HuH-7.5 (cell line): ENCODE measurements around the gene COX4I2.
"Not testable (repeated sequence)": the region's sequence is repeated elsewhere in the genome, so short reads cannot be mapped to it uniquely, and the experiment has no call there.

Experiments
- DNase-seq: peaks from one replicate; pipeline ENCODE4 v3.0.0; 2011; ENCODE audit warnings: low spot score

The COX4I2 gene

DNA sequence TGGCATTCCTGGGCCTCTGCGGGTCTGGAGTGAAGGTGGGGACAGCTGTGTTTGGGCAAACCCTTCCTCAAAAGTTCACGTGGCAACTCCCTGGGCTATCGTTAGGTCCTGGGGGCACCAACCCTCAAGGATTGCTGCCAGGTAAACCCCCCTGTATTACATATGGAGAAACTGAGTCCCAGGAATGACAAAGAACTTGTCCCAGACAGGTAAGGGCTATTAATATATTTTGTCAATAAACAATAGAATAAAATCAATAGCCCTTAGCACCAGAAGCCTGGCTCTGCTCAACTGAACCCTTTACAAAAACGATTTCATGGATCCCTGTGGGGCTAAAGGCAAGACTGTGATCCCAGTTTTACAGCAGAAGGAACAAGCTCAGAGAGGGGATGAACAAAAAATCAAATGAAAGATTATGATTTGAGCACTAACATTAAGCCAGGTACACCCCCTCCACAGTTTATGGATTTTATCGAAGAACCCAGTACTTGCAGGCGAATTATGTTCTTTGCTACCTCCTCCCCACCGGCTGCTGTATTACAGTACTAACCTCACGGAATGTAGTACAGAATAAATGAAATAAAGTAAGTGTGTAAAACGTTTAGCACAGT, 30.0 kb upstream of the COX4I2 start:
- DNase-seq = no peak

DNA sequence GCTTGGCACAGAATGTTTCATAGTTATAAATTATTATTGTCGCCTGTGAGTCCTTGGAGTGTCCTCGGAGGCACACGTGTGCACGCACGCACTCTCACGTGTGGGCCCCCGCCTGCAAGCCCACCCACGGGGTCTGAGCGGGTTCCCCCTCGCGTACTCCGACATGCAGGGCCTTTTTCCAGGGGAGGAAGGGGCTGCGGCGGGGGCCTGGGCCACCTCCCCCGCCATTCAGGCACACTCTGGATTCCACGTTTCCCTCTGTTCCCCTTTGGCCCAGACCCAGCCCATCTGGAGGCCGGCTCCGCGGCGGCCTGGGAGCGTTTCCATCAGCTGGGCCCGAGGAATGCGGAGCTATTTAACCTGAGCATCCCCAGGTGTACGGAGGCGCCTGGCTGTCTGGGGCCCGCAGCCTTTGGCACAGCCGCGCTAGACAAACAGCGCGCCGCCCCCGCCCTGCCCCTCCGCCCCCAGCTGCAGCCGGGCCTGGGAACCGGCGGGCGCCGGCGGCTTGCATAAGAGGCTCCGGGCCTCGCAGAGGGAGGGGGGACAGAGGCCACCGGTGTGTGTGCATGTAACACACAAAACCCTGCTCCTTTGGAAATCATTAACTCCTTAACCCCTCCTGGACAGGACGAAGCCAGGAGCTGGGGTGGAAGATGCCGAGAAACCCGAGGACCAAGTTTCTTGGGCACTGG, 29.3 kb upstream of the COX4I2 start:
- peak; percentile 96 for DNase-seq

DNA sequence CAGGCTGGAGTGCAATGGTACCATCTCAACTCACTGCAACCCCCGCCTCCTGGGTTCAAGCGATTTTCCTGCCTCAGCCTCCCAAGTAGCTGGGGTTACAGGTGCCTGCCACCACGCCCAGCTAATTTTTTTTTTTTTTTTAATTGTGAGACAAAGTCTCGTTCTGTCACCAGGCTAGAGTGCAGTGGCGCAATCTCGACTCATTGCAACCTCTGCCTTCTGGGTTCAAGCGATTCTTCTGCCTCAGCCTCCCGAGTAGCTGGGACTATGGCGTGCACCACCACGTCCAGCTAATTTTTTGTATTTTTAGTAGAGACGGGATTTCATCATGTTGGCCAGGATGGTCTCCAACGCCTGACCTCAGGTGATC, 25.5 kb upstream of the COX4I2 start:
- DNase-seq = not testable (repeated sequence)

DNA sequence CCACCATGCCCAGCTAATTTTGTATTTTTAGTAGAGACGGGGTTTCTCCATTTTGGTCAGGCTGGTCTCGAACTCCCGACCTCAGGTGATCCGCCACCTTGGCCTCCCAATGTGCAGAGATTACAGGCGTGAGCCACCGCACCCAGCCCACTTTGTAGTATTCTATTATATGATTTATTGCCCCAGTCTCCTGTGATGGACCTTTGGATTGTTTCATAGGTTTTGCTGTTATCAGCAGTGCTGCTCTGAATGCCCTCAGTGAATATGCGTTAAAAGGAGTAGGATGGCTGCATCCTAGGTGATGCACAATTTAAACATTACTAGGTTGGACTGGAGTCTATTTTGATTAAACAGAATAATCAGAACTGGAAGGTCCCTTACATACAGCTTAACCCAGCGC, 22.3 kb upstream of the COX4I2 start:
- no peak for DNase-seq

DNA sequence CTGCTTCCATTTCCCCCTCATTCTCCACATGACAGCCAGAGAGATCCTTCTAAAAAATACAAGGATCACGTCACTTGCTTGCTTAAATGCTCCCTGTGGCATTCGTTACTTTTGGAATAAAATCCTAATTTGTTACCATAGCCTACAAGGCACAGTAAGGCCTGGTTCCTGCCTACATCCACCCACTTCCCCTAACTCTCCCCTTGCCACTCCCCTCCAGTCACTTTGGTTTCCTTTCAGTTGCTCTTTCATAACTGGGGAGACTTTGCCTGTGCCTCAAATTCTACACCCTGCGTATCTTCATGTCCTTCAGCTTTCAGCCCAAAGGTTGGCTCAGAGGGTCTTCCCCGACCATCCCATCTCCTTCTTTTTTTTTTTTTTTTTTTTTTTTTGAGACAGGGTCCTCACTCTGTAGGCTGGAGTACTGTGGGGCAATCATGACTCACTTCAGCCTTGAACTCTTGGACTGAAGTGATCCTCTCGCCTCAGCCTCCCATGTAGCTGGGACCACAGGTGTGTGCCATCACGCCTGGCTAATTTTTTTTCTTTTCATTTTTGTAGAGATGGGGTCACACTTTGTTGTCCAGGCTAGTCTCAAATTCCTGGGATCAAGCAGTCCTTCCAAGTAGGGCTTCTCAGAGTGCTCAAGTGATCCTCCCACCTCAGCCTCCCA, 20.1 kb upstream of the COX4I2 start:
- DNase-seq = no peak

DNA sequence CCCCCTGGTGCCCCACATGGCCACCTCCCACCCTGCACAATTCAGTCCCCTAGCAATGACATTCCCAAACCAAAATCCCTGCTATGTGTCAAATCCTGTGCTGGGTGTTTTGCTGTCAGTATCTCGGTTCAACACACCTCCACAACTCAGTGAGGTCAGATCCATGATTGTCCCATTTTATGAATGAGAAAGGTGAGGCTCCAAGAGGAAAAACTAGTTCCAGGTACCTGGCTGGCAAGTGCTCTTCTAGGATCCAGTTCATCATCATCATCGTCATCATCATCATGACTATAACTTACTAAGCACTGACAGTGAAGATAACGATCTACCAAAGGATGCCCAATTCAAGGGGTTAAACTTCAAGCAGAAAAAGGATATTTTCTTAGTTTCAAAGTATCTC, 17.5 kb upstream of the COX4I2 start:
- DNase-seq = no peak

DNA sequence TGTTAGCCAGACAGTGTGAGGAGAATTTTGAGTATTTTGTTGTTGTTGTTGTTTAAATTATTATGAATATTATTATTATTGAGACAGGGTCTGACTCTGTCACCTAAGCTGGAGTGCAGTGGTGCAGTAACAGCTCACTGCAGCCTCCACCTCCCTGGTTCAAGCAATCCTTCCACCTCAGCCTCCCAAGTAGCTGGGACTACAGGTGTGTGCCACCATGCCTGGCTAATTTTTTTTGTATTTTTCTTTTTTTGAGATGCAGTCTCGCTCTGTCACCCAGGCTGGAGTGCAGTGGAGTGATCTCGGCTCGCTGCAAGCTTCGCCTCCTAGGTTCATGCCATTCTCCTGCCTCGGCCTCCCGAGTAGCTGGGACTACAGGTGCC, 14.6 kb upstream of the COX4I2 start:
- not testable (repeated sequence) for DNase-seq

DNA sequence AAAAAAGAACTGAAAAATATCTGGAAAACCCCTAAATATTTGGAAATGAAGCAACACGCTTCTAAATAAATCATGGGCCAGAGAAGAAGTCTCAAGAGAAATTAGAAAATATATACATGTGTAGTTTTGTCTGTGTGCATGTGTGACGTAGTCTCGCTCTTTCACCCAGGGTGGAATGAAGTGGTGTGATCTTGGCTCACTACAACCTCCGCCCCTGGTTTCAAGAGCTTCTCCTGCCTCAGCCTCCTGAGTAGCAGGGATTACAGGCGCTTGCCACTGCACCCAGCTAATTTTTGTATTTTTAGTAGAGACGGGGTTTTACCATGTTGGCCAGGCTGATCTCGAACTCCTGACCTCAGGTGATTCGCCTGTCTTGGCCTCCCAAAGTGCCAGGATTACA, 11.2 kb upstream of the COX4I2 start:
- DNase-seq = not testable (repeated sequence)

DNA sequence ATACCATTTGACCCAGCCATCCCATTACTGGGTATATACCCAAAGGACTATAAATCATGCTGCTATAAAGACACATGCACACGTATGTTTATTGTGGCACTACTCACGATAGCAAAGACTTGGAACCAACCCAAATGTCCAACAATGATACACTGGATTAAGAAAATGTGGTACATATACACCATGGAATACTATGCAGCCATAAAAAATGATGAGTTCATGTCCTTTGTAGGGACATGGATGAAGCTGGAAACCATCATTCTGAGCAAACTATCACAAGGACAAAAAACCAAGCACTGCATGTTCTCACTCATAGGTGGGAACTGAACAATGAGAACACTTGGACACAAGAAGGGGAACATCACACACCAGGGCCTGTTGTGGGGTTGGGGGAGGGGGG, 9.7 kb upstream of the COX4I2 start:
- not testable (repeated sequence) for DNase-seq

DNA sequence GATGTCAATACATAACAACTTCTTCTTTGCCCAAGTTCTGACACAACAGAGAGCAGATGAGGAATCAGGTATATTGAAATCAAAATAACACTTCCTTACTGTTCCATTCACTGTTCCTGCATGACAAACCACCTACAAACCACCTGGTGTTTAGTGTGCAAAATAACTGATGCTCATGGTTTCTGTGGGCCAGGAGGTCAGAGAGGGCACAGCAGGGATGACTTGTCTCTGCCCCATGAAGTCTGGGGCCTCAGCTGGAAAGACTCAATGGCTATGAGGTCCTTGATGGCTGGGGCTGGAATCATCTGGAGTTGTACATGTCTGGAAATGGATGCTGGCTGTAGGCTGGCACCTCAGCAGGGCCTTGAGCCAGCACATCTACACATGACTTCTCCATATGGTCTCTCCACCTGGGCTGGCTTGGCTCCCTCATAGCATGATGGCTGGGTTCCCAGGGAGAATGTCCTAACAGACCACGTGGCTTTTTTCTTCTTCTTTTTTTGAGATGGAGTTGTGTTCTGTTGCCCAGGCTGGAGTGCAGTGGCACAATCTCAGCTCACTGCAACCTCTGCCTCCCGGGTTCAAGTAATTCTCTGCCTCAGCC, 7.4 kb upstream of the COX4I2 start:
- no peak for DNase-seq

DNA sequence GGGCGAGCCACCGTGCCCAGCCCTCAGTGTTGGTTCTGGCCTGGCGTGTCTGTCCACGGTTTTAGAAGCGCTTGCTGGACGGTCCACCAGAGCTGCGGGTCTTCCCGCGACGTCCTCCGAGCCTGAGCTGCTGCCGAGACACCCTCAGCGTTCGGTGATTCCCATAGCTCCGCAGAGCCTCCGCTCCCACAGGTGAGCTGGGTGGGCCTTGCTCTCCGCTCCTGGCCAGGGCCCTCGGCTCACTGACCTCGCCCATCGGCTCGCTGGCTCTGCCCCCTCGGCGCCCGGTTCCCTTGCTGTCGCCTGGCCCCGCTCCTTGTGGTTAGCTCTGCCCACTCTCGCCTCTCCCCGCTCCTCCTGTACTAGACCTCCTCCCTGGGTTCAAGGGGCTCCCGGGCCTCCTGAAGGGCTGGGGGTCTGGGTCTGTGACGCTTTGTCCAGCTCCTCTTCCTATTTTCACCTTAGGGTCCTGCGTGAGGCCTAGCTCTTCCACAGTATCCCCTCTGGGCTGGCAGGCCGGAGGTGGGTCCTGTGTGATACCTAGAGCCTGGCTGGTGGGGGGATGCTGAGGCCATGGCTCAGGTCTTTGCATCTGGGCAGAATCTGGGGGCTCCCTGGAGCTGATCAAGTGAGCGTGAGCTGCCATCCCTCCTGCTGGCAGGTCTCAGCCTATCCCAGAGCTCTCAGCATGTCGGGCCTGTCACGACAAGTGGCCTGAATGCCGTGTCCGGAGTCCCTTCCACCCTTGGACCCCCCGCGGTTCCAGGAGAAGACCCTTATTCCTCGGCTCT, 5.0 kb upstream of the COX4I2 start:
- no peak for DNase-seq

DNA sequence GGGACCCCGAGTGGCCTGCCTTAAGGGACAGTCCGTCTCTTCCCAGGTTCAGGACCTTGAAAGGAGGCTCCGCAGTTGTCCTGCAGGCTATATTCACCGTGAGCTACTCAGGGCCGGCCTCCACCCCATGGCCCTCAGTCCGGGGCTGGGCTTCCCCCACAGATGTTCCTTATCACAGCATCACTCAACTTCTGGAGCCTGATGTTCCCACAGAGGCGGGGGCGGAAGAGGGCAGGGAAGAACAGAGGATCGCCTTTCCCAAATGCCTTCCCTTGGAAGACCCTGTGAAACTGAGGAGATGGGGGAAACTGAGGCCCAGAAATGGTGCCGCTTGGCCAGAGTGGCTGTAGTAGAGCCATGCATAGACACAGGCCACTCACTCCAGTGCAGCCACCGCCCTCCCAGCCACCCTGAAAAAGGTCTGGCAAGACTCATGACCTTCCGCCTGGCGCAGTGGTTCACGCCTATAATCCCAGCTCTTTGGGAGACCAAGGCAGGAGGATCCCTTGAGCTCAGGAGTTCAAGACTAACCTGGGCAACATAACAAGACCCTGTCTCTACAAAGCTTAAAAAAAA, 4.3 kb upstream of the COX4I2 start:
- DNase-seq = no peak

DNA sequence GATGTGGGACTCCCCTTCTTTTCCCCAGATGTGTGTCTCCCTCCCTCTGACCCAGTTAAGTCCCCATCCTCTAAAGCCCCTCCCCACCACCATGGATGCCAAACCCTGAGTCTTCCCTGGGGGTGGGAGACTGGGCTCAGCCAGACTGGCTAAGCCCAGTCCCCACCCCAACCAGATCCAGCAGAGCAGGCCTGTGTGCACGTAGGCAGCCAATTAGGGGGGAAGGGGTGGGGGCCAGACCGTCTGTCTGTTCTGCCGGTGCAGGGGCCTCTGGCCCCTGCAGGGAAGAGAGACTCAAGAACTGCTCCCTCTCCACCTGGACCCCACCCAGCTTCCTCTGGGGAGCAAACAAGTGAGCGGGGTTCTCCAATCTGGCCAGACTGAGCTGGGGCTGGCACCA, 605 bp downstream of the COX4I2 start:
- no peak for DNase-seq

DNA sequence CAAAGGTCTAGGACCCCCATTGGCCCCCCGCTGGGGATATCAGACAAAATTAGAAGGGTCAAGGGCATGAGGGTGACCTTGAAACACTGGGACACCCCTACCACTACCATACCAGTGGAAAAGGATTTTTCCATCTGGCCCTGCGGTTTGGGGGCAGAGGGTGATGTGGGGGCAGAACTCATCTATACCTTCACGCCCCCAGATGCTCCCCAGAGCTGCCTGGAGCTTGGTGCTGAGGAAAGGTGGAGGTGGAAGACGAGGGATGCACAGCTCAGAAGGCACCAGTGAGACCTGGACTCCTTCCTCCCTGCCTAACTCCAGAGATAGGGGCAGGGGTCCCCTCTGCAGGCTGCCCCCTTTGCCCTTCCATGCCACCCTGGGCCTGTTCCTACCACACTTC, 1.1 kb downstream of the COX4I2 start:
- no peak for DNase-seq

DNA sequence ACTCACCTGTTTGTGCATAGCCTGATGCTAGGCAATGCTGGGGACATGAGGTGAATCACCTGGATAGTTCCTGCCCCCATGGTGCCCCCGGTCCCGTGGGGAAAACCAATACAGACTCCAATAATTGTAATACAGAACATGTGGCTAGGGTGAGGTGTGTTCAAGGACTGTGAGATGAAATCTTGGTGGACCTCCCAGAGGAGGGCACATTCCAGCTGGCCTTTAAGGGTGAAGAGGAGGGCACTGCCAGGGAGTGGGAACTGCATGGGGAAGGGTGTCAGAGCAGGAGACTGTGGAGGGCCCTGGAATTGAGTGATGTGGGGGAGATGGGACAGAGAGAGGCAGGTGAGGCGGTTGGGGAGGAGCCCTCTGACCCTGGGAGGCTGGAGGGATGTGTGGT, 2.5 kb downstream of the COX4I2 start:
- no peak for DNase-seq

DNA sequence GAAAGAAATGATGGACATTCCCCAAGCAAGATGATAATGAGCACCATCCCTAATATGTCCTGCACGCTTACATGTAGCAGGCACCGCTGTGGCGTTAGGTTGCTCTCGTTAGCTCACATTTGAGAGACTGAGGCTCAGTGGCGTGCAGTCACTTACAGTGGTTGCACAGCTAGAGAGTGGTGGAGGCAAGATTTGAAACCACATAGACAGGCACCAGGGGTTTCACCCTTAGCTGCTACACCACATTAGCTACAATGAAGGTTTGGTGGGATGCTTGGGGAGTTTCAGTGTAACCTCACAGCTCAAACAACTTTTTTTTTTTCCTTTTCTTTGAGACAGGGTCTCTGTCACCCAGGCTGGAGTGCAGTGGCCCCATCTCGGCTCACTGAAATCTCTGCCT, 3.7 kb downstream of the COX4I2 start:
- no peak for DNase-seq

DNA sequence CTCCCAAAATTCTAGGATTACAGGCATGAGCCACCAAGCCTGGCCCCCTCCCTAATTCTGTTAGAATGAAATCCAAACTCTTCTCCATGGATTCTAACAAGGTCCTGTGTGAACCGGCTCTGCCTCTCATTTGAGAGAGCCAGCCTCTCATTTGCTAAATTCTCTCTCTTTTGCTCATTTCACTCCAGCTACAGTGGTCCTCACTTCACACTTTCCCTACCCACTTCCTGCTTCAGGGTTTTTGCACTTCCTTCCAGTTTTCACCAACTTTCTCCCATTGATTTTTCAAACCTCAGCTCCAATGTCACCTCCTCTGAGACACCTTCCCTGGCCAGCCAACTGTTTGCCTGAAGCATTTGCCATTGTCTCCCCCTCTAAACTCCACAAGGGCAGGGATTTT, 5.1 kb downstream of the COX4I2 start:
- DNase-seq = no peak

DNA sequence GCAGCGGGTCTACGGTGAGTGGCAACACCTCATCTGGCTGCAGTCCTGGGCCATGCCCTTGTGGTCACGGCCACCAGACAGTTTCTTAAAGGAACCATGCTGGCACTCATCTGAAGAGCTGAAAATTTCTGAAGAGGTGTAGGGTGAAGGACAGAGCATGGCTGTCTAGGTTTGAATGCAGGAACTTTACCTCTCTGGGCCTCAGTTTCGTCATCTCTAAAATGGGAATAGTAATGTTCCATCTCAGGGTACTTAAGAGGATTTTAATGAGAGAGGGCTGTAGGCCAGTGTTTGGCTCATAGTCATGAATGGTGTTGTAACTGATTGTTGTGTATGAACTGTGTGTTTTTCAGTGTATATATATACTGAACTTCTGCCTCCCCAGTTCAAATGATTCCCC, 5.8 kb downstream of the COX4I2 start:
- DNase-seq = no peak

DNA sequence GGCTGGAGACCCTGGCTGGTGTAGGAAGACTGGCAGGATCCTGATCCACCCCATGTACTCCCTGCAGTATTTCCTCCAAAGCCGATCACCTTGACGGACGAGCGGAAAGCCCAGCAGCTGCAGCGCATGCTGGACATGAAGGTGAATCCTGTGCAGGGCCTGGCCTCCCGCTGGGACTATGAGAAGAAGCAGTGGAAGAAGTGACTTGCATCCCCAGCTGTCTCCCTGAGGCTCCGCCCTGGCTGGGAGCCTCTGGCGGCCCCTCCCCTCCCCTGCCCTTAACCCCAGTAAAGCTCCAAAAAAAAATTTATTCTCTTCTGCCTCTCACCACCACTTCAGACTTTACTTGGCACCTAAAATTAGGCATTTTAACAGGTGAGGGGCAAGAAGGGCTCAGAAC, 7.0 kb downstream of the COX4I2 start:
- no peak for DNase-seq

DNA sequence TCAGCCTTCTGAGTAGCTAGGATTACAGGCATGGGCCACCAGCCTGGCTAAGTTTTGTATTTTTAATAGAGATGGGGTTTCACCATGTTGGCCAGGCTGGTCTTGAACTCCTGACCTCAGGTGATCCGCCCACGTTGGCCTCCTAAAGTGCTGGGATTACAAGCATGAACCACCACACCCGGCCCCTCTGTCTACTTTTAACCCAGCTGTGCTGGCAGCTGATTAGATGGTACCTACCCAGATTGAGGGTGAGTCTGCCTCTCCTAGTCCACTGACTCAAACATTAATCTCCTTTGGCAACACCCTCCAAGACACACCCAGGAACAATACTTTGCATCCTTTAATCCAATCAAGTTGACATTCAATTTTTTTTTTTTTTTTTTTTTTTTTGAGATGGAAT, 10.4 kb downstream of the COX4I2 start:
- not testable (repeated sequence) for DNase-seq

DNA sequence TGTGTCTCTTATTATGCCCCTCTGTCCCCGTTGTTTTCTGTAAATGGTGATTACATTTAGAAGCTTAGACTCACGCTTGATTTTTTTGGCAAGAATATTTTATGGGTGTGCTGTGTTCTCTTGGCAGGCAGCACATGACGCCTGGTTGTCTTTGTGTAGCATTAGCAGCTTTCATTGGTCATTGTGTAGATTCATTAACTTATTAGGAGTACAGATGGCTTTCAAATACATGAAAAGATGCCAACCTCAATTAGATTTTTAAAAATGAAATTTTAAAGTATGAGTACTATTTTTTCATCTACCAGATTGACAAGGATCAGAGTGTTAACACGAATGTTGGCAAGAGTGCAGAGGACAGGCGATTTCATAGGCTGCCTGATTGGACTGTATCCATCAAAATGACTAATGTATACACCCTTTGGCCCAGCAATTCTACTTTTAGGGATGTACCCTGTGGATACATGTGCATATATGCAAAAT, 15.2 kb downstream of the COX4I2 start:
- no peak for DNase-seq

DNA sequence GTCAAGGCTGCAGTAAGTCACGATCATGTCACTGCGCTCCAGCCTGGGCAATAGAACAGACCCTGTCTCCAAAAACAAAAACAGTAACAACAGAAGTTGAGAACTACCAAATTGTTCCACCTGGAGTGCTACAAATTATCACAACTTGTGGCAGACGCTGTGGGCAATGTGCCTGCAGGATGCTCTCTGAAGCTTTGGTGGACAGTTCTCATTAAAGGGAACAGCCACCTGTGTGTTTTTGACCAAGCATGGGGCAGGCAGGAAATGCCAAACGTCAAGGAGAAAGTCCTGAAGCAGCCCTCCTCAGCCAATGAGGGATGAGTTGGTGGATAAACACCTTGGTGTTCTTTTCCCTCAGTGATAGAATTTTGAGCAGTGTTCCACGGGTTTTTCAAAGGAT, 15.8 kb downstream of the COX4I2 start:
- no peak for DNase-seq
